ENCODE measurements around the gene DNAH5. TPM values are rescaled to one million over a fixed set of nuclear protein-coding genes. Genes with fewer than 3 reads are reported as not detected.

Gene DNAH5
- total RNA-seq, 2 experiments from 2014 or later: not detected

GRCh38 chr5:13919087-13919486, 25.4 kb downstream of the DNAH5 start:
- ChIA-PET CTCF (interaction anchor here (1.1 kb wide), 1 partner anchor 69 kb away, joined by 3 read pairs; no protein-coding TSS in a partner anchor), POLR2A (no interaction called here)
- H3K4me1 Mint-ChIP-seq (ENCODE audit: low read depth): no peaks in the 10 kb centered on the region
- no peak overlapping the region for H3K4me3 Mint-ChIP-seq
- H3K9me3 Mint-ChIP-seq: no peaks in the 10 kb centered on the region
- ATAC-seq (no peak), DNase-seq (no peak)
- no peaks in the 10 kb centered on the region for H3K27me3 Mint-ChIP-seq
- TF ChIP-seq CTCF (IDR thresholded peaks at IDR 0.05): no peak
- no peaks in the 10 kb centered on the region for H3K36me3 Mint-ChIP-seq (ENCODE audit: low read depth)
- H3K27ac Mint-ChIP-seq: no peak overlapping the region
- intact Hi-C loops (cut with micrococcal nuclease): no loop called here

- POLR2A ChIA-PET: no interaction called here
- no peaks in the 10 kb centered on the region for H3K9me3 Mint-ChIP-seq
- no peak for ATAC-seq
- no peak overlapping the region for H3K4me3 Mint-ChIP-seq
- H3K36me3 Mint-ChIP-seq (ENCODE audit: low read depth): no peaks in the 10 kb centered on the region
- no peaks in the 10 kb centered on the region for H3K4me1 Mint-ChIP-seq (ENCODE audit: low read depth)
- intact Hi-C loops (cut with micrococcal nuclease): no loop called here
- no peak overlapping the region for H3K27ac Mint-ChIP-seq
- H3K27me3 Mint-ChIP-seq: no peaks in the 10 kb centered on the region
- CTCF ChIA-PET: no interaction called here
- no peak for TF ChIP-seq CTCF (IDR thresholded peaks at IDR 0.05)
- DNase-seq: no peak
These were observed 27.4 kb downstream of the DNAH5 start for GRCh38 chr5:13917061-13917460.

GRCh38 chr5:13913962-13914361, 30.5 kb downstream of the DNAH5 start:
- CTCF ChIA-PET: no interaction called here
- H3K9me3 Mint-ChIP-seq: no peaks in the 10 kb centered on the region
- no peak overlapping the region for H3K4me3 Mint-ChIP-seq
- DNase-seq: no peak
- intact Hi-C loops (cut with micrococcal nuclease): no loop called here
- no peaks in the 10 kb centered on the region for H3K4me1 Mint-ChIP-seq (ENCODE audit: low read depth)
- H3K27ac Mint-ChIP-seq: no peak overlapping the region
- POLR2A ChIA-PET: no interaction called here
- ATAC-seq: no peak
- TF ChIP-seq CTCF (IDR thresholded peaks at IDR 0.05): no peak
- no peaks in the 10 kb centered on the region for H3K36me3 Mint-ChIP-seq (ENCODE audit: low read depth)
- H3K27me3 Mint-ChIP-seq: no peaks in the 10 kb centered on the region

GRCh38 chr5:13910637-13911288, 33.7 kb downstream of the DNAH5 start:
- no peak for DNase-seq
- H3K4me1 Mint-ChIP-seq (ENCODE audit: low read depth): no peaks in the 10 kb centered on the region
- no peak for ATAC-seq
- H3K4me3 Mint-ChIP-seq: no peak overlapping the region
- H3K9me3 Mint-ChIP-seq: peaks cover 3% of the 10 kb centered on the region
- intact Hi-C loops (cut with micrococcal nuclease): no loop called here
- no peaks in the 10 kb centered on the region for H3K36me3 Mint-ChIP-seq (ENCODE audit: low read depth)
- ChIA-PET POLR2A (no interaction called here), CTCF (no interaction called here)
- no peak for TF ChIP-seq CTCF (IDR thresholded peaks at IDR 0.05)
- H3K27me3 Mint-ChIP-seq: no peaks in the 10 kb centered on the region
- no peak overlapping the region for H3K27ac Mint-ChIP-seq

- ChIA-PET POLR2A (no interaction called here), CTCF (no interaction called here)
- no peak for ATAC-seq
- H3K27me3 Mint-ChIP-seq: no peaks in the 10 kb centered on the region
- no peaks in the 10 kb centered on the region for H3K36me3 Mint-ChIP-seq (ENCODE audit: low read depth)
- no peak overlapping the region for H3K27ac Mint-ChIP-seq
- no peak for DNase-seq
- H3K4me1 Mint-ChIP-seq (ENCODE audit: low read depth): no peaks in the 10 kb centered on the region
- peaks cover 3% of the 10 kb centered on the region for H3K9me3 Mint-ChIP-seq
- no peak overlapping the region for H3K4me3 Mint-ChIP-seq
- intact Hi-C loops (cut with micrococcal nuclease): no loop called here
- no peak for TF ChIP-seq CTCF (IDR thresholded peaks at IDR 0.05)
These were observed 34.3 kb downstream of the DNAH5 start for GRCh38 chr5:13910201-13910600.
